HG03521 (cell line): ENCODE data around the gene PHF21B.
"Not testable (repeated sequence)": the region's sequence is repeated elsewhere in the genome, so short reads cannot be mapped to it uniquely, and the experiment has no call there.

Source experiments
- ATAC-seq: cut with Tn5 transposase; IDR thresholded peaks from one replicate; pipeline ENCODE4 v1.9.1; 2021; ENCODE audit warnings: mild to moderate bottlenecking, moderate library complexity; ENCODE audit not compliant: unreplicated experiment

The PHF21B gene

DNA sequence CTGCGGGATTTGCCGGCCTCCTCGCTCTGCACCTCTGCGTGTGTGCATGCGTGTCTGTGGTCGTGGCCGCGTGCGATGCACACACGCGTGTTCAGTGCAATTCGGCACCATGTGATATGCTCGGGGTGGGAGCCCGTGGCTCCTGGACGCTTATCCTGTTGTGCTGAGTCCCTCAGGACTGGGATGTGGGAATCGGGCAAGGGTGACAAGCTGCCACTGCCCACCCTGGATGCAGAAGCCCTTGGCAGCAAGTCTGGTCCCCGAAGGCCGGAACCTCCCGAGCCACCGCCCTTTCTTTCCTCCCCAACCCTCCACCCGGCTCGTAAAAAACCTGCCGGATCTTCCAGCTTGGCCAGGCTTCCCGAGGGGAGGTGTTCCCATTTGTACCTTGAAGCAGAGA is 128.2 kb downstream of the PHF21B start:
- no peak for ATAC-seq

DNA sequence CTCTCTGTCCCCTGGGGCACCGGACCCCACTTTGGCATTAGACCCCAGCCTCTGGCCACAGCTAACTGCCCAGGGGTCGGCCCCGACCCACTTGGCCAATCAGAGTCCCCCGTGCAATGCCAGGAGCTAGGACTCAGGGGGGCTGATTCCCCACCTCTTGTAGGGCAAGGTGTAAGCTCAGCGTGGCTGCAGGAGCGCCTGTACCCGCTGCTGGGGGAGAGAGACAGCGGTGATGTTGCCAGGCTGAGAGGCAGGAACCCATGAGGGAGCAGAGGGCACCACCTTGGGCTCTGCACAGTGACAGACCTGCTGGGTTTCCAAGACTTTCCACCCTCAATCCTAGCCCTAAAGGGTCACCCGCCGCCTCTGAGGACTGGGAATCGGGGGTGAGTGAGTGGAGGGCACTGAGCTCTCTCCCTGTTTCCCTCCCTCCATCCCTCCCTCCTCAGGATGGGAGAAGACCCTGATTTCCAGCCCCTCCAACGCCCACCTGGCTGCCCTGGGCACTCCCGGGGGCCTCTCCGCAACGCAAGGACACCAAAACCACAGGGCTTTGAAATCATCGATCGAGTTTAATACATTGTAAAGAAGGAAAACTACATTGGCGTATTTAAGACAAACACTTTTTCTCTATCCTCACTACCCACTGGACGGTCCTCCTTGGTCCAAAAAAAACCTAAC is 129.1 kb downstream of the PHF21B start:
- no peak for ATAC-seq

DNA sequence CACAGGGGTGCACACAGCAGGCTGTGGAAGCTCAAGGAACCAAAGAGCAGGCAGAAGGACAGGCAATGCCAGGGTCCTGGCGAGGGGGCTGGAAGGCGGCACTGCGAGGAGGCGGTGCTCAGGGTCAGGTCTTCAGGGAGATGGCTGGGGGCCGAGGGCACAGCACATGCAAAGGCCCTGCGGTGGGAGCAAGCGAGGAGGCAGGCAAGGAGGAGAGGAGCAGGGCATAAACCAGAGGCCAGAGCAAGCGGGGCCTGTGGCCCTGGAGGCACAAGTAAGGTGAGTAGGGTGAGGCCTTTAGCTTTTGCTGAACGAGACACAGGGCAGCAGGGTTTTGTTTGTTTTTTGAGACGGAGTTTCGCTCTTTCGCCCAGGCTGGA is 130.5 kb downstream of the PHF21B start:
- no peak for ATAC-seq

DNA sequence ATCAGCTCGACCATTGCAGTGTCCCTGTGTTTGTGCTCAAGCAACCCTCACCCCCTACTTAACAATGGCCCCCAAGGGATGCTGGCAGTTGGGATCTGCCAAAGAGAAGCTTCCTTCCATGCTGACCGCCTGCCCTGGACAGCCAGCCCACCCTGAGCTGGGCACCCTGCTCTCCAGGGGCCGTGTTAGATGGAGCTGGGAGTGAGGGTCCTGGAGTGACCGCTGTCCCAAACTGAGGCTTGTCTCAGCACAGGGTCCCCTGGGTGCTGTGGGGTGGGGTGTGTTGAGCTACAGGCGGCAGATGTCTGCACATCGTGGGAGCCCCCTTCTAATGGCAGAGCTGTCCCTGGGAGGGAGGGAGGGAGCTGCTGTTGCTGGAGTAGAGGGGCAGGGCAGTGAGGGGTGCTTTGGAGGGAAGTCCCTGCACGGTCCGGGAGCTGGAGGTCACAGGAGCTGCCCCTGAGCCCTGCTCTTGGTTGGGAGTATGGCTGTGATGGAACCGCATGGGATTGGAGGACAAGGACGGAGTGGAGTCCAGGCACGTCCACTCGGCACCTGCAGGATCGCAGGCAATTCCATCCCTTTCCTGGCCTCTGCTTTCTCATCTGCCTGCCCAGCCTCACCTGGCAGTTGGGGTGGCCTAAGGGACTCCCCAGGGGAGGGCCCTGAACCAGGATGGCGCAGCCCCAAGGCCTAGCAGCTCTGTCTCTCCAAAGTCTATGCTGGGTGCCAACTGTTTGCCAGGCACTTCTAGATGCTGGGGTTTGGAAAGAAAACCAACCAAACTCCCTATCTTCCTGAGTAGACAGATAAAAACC is 131.1 kb downstream of the PHF21B start:
- ATAC-seq: no peak

GRCh38 chr22:44876921-44877320 is 132.9 kb downstream of the PHF21B start:
- ATAC-seq: no peak

DNA sequence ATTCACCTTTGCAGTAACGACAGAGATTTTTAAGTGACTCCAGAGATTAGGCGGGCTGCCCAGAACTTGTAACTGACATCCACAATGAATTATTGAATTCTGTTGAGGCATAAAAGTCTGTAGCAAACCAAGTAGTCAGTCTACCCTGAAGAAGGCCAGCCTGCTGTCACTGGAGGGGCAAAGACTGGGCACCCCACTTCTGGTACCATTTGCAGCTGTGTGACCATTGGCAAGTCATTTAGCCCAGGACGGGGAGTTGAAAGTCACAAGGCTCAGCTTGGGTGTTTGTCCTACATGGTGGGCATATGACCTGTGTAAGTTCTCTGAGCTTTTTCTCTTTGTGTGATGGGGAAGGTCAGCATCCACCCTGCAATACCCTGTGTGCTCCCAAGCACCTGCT is 138.0 kb downstream of the PHF21B start:
- ATAC-seq: no peak

DNA sequence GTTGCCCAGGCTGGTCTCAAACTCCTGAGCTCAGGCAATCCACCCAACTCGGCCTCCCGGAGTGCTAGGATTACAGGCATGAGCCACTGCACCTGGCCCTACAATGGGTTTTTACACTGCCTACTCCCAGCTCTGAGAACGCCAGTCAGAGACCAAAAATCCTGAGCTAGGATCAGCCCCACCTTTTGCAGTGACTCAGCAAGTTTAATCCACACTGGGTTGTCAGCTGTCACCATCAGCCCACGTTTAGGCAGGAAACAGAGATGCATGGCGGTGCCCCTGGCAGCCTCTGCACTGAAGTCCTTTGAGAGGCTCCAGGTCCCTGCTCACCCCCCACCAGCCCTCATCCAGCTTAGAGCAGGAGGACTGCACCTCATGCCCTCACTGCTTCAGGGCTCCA is 139.8 kb downstream of the PHF21B start:
- no peak for ATAC-seq

- ATAC-seq: no peak
Observed at GRCh38 chr22:44869196-44869595, 140.6 kb downstream of the PHF21B start.

- ATAC-seq: no peak
Observed at GRCh38 chr22:44865193-44866057, 144.4 kb downstream of the PHF21B start.

- ATAC-seq: no peak
Observed at GRCh38 chr22:44862981-44863860, 146.6 kb downstream of the PHF21B start.

DNA sequence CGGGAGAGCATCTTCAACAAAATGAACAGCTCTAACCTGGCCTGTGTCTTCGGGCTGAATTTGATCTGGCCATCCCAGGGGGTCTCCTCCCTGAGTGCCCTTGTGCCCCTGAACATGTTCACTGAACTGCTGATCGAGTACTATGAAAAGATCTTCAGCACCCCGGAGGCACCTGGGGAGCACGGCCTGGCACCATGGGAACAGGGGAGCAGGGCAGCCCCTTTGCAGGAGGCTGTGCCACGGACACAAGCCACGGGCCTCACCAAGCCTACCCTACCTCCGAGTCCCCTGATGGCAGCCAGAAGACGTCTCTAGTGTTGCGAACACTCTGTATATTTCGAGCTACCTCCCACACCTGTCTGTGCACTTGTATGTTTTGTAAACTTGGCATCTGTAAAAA is 147.5 kb downstream of the PHF21B start:
- no peak for ATAC-seq

DNA sequence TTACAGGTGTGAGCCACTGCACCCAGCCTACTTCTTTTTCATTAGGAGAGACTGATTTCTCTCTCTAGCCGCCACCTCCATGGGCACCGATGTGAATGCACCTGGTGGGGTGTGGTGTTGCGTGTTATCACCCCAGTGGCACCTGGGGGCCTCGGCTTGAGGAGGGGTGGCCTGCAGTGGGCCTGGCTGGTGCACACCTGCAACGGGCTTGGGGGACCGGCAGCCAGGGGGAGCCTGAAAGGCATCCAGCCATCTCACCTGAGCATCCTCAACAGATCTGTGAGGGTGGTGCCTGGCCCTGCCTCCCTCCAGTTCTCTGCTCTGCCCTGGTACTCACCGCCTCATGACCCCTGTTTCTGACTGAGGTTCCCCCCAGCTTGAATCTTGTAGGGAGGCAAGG is 148.6 kb downstream of the PHF21B start:
- no peak for ATAC-seq

DNA sequence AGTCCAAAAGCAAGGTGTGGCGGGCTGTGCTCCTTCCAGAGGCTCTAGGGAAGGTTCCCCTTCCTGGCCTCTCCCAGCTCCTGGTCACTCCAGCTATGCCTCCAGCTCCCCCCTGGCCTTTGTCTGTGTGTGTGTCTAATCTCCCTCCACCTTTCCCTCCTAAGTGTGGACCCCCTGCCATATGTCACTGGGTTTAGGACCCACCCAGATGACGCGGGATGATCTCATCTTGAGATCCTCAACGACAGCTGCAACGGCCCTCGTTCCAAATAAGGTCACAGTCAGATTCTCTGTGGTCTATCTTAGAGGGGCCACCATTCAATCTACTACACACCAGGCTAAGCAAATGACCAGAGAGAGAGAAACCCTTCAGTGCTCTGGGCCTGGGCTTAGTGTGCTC is 149.5 kb downstream of the PHF21B start:
- no peak for ATAC-seq

GRCh38 chr22:44859641-44860040 is 150.2 kb downstream of the PHF21B start:
- ATAC-seq: no peak

- ATAC-seq: not testable (repeated sequence)
Observed at GRCh38 chr22:44858819-44859218, 151.0 kb downstream of the PHF21B start.

GRCh38 chr22:44855855-44856254 is 153.9 kb downstream of the PHF21B start:
- no peak for ATAC-seq

GRCh38 chr22:44854641-44855040 is 155.2 kb downstream of the PHF21B start:
- not testable (repeated sequence) for ATAC-seq

DNA sequence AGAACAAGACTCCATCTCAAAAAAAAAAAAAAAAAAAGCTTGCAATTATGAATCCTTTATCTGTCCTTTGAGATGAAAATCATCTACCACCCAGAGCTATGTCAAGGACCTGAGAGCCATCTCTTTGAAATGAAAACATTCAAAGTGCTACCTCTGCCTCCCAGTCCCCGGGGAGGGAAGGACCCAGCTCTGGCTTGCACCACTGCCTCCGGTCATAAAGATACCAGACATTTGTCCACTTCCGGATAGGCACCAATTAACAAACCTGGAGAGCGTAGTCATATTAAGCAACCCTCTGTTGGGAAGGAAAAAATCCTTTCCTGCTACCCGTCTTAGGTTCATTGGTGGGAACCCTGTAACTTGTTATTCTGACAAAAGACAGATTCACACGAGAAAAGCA is 158.9 kb downstream of the PHF21B start:
- no peak for ATAC-seq

- no peak for ATAC-seq
Observed at GRCh38 chr22:44848791-44849420, 160.9 kb downstream of the PHF21B start.

DNA sequence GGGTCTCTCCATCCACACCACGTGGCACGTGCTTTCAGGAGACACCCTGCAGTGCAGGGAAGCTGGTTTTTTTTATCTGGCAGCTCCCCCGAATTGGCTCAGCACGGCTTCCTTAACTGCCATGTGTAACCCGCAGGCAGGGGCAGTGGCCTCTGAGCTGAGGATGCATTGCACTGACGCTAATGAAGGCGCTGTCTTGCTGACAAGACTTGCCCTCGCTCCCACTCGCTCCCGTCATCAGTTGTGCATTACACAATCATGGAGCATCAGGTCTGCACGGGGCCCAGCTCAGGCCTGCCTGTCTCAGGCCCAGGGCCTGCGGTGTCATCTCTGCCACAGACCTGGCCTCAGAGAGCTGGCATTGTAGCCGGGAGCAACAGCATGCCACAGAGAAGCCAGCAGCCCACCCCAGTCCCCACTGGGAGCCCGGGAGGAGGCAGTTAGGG is 161.5 kb downstream of the PHF21B start:
- ATAC-seq: no peak
